H1 (cell line): ENCODE data around the gene ARHGEF18. TPM values are rescaled to one million over a fixed set of nuclear protein-coding genes. Genes with fewer than 3 reads are reported as not detected.

Experiments used
- CHD7 ChIP-seq: fragments of 300-600 bp; sonication (generic); IDR thresholded peaks from 2 replicates; pipeline ENCODE4 v1.7.1; 2012; ENCODE audit warnings: low read length, moderate library complexity, mild to moderate bottlenecking, inconsistent platforms; ENCODE audit not compliant: insufficient replicate concordance
- RAD21 ChIP-seq, 2 experiments: IDR thresholded peaks in 1 of 2; conservative IDR thresholded peaks in 1 of 2; 2 replicates each; pipeline ENCODE4 v1.6.1; 2011; ENCODE audit warnings: low read depth in 2 of 2, low read length in 2 of 2, improper control_type of control experiment in 1 of 2, inconsistent platforms in 1 of 2, mild to moderate bottlenecking in 1 of 2, moderate library complexity in 1 of 2
- polyA plus RNA-seq, 7 experiments: library from polyadenylated mRNA; depleted of rRNA in 3 of 7; stranded (reverse) in 5 of 7; unstranded in 2 of 7; fragments of >200 nt in 5 of 7; fragments of 200-250 nt in 2 of 7; gene quantifications; 1 replicate in 5 of 7; 2 replicates in 1 of 7; 4 replicates in 1 of 7; pipeline versions ENCODE4 v1.2.1 to v1.2.3, GENCODE V29; 2011 to 2013; ENCODE audit warnings: missing spikeins in 2 of 7, mixed read lengths in 2 of 7
- total RNA-seq: library from RNA; stranded (reverse); fragmentation: NEBNext Ultra II Directional; extraction: Animal tissue kit (Norgen Biotek cat#: 25700); gene quantifications from 2 replicates; pipeline ENCODE4 v1.2.1, GENCODE V29; 2021

The ARHGEF18 gene
- total and polyA plus RNA-seq, 2 of the 8 experiments (the other 6 are each of a cell fraction or from before 2014, with no cell fraction given): 12.2 to 35.9 TPM

DNA sequence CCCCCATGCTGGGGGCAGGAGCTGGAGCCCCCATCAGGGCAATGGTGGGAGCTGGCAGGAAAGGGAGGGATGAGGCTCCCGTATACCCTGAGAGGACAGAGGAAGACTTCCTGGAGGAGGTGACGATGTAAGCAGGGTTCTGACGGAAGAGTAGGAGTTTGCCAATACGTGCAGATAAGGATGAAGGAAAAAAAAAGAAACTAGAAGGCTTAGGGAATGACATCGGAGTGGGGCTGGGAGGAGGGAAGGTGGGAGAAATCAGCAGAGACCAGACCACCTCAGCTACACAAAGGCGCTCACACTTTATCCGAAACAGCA is 32.3 kb downstream of the ARHGEF18 start (continued):
- TF ChIP-seq CHD7: no peak
- no peak for TF ChIP-seq RAD21 (IDR thresholded peaks at IDR 0.05 in 1 of 2, conservative IDR thresholded peaks at IDR 0.05 in 1 of 2; ENCODE audit: low read depth in 2 of 2, low read length in 2 of 2)
